ENCODE data around the gene NCMAP.

DNA sequence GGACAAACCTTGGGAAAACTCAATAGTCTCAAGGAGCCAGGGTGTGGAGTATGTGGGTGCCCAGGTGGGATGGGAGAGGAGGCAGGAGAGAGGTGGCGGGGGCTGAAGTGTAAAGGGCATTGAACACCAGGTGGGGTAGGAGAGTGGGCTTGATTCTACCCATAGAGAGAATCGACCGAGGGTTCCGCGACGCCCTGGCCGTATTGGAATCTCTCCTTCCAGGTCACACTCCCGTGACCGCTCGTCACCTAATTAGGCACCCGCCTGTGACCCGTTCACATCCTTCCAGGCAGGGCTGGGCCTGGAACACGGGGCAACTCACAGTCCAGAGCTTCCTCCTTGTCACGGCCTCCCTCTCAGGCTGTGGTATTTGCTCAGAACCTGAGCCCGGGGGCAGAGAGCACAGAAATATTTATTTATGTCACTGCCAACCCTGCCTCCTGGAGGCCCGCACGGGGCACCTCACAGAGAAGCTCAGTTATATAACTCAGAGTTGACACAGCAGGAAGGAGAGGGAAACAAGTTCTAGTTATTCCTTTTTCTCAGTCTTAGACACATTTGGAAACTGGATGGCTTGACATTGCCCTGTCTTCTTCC, 12.0 kb downstream of the NCMAP start:
- TF ChIP-seq, protein P1, sequence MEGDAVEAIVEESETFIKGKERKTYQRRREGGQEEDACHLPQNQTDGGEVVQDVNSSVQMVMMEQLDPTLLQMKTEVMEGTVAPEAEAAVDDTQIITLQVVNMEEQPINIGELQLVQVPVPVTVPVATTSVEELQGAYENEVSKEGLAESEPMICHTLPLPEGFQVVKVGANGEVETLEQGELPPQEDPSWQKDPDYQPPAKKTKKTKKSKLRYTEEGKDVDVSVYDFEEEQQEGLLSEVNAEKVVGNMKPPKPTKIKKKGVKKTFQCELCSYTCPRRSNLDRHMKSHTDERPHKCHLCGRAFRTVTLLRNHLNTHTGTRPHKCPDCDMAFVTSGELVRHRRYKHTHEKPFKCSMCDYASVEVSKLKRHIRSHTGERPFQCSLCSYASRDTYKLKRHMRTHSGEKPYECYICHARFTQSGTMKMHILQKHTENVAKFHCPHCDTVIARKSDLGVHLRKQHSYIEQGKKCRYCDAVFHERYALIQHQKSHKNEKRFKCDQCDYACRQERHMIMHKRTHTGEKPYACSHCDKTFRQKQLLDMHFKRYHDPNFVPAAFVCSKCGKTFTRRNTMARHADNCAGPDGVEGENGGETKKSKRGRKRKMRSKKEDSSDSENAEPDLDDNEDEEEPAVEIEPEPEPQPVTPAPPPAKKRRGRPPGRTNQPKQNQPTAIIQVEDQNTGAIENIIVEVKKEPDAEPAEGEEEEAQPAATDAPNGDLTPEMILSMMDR (conservative IDR thresholded peaks at IDR 0.05 in 1 of 2, IDR thresholded peaks at IDR 0.05 in 1 of 2; ENCODE audit: low read depth in 1 of 2, low read length in 2 of 2), result no peak
- TF ChIP-seq EZH2 (IDR thresholded peaks at IDR 0.05; ENCODE audit: low read length, missing control alignments), result no peak

Measured in fibroblast of lung (primary cell).